ENCODE measurements around the gene CD180.

GRCh38 chr5:67163231-67163756, 33.3 kb downstream of the CD180 start:
- TF ChIP-seq CTCF (IDR thresholded peaks at IDR 0.05) (no peak), POLR2A (IDR thresholded peaks at IDR 0.05) (no peak)

All from right lobe of liver (tissue), 4 donors.